Forelimb muscle (tissue), 1 donor: ENCODE results near the gene FAM20B. TPM values are rescaled to one million over a fixed set of nuclear protein-coding genes. Genes with fewer than 3 reads are reported as not detected.
"Not testable (repeated sequence)": the region's sequence is repeated elsewhere in the genome, so short reads cannot be mapped to it uniquely, and the experiment has no call there.

Experiments
- DNase-seq: peaks from one replicate; pipeline ENCODE4 v3.0.0-alpha.2; 2013; ENCODE audit warnings: low read depth
- polyA plus RNA-seq: library from polyadenylated mRNA; unstranded; fragments of 120-200 nt; gene quantifications from one replicate; pipeline ENCODE4 v1.2.1, GENCODE V29; 2013; ENCODE audit not compliant: insufficient read length

FAM20B gene
- polyA plus RNA-seq = 23.5 TPM

- DNase-seq = peak; percentile 59
Measured at GRCh38 chr1:179025125-179025974, at the start of gene FAM20B. TSS of gene FAM20B (plus strand) at chr1:179025894. CDS start at chr1:179043848, 17,954 bp downstream.

DNA sequence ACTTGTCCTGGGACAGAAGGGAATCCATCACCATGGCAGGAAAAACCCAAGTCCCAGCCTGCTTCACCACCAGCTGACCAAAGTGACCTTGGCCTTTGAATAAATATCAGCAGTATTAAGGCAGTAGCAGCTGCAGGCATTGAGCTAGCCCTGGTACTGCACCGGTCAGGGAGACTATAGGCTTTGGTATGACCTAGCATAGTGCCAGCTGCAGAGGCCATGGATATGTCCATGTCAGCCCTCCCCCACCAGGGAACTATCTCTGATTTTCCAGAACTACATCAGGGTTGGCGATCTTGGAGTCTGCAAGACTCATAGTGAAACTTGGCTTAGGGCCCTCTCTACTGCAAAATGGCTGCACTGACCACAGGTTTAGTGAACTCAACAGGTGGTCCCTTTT, 49.2 kb upstream of the FAM20B start:
- DNase-seq = no peak

- no peak for DNase-seq
Measured at GRCh38 chr1:178986204-178986603, 39.5 kb upstream of the FAM20B start.

DNA sequence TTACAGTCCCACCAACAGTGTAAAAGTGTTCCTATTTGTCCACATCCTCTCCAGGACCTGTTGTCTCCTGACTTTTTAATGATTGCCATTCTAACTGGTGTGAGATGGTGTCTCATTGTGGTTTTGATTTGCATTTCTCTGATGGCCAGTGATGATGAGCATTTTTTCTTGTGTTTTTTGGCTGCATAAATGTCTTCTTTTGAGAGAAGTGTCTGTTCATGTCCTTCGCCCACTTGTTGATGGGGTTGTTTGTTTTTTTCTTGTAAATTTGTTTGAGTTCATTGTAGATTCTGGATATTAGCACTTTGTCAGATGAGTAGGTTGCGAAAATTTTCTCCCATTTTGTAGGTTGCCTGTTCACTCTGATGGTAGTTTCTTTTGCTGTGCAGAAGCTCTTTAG, 37.5 kb upstream of the FAM20B start:
- DNase-seq = not testable (repeated sequence)

DNA sequence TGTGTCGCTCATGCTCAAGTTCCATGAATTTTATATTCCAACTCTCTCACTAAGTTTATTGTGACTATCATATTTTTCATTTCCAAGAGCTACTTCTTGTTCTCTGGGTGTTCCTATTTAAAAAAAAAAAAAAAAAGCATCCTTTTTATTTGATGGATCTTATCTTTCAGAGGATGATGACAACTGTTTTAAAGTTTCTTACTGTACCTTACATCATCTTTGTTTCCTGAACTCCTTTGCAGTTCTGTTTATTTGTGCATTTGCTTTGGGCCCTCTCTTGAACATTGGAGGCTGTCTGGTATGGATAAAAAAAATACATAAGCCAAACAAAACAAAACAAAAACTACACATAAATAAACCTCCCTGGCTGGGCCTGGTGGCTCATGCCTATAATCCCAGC, 32.1 kb upstream of the FAM20B start:
- DNase-seq = no peak

DNA sequence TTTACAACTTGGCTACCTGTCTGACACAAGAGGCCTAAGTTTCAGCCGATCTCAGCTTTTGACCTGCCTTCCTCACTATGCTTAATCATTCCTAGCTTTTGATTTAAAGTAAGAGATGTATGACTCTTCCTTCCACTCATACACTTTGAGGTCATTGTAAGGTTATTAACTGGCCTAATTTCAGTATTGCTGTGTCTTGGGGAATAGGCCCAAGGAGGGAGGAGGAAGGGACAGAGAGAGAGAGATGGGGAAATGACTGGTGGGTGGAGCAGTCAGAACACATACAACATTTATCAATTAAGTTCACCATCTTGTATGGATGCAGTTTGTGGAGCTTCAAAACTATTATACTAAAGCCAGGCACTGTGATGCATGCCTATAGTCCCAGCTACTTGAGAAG, 28.3 kb upstream of the FAM20B start:
- DNase-seq = no peak

- DNase-seq = no peak
Measured at GRCh38 chr1:178998295-178998694, 27.4 kb upstream of the FAM20B start.

GRCh38 chr1:178999061-178999460, 26.6 kb upstream of the FAM20B start:
- DNase-seq = no peak

DNA sequence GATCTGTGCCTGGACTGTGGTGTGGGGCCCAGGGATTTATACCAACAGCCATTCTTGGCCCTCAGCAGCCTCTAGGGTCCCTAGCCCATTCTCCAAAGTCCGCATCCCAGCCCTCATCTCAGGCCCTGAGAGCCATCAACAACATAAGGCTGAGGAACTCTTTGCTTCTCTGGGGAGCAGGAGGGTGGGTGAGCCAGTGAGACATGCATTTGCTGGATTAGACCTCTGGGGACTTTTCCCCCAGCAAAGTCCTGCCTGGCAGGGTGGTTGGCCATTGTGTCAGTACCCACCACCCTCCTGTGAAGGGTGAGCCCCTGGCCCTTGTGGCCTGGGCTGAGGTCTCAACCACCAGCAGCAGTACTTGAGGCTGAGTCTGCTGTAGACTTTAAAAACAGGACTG, 24.2 kb upstream of the FAM20B start:
- DNase-seq = no peak

GRCh38 chr1:179002064-179002463, 23.6 kb upstream of the FAM20B start:
- DNase-seq = not testable (repeated sequence)

- no peak for DNase-seq
Measured at GRCh38 chr1:179002552-179003345, 22.9 kb upstream of the FAM20B start.

- DNase-seq = no peak
Measured at GRCh38 chr1:179003512-179004066, 22.1 kb upstream of the FAM20B start.

- no peak for DNase-seq
Measured at GRCh38 chr1:179007233-179007632, 18.5 kb upstream of the FAM20B start.

DNA sequence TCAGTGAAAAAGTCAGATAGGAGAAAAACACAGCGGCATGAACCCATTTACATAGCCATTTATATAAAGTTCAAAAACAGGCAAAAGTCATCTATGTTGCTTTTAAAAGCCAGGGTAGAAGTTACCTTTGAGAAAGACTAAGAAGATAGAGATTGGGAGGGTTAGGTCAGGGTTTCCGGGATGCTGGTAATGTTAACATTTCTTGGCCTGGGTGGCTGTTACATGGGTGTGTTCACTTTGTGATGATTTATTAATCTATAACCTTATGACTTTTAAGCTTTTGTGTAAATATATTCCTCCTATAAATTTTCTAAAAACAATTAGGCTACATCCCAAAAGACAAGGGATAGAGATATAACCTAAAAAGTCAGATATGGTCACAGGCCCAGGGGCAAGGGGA, 15.0 kb upstream of the FAM20B start:
- no peak for DNase-seq

- no peak for DNase-seq
Measured at GRCh38 chr1:179012038-179012437, 13.7 kb upstream of the FAM20B start.

GRCh38 chr1:179014123-179014522, 11.6 kb upstream of the FAM20B start:
- no peak for DNase-seq

GRCh38 chr1:179015396-179015795, 10.3 kb upstream of the FAM20B start:
- no peak for DNase-seq

GRCh38 chr1:179016706-179017382, 8.8 kb upstream of the FAM20B start:
- DNase-seq = no peak

DNA sequence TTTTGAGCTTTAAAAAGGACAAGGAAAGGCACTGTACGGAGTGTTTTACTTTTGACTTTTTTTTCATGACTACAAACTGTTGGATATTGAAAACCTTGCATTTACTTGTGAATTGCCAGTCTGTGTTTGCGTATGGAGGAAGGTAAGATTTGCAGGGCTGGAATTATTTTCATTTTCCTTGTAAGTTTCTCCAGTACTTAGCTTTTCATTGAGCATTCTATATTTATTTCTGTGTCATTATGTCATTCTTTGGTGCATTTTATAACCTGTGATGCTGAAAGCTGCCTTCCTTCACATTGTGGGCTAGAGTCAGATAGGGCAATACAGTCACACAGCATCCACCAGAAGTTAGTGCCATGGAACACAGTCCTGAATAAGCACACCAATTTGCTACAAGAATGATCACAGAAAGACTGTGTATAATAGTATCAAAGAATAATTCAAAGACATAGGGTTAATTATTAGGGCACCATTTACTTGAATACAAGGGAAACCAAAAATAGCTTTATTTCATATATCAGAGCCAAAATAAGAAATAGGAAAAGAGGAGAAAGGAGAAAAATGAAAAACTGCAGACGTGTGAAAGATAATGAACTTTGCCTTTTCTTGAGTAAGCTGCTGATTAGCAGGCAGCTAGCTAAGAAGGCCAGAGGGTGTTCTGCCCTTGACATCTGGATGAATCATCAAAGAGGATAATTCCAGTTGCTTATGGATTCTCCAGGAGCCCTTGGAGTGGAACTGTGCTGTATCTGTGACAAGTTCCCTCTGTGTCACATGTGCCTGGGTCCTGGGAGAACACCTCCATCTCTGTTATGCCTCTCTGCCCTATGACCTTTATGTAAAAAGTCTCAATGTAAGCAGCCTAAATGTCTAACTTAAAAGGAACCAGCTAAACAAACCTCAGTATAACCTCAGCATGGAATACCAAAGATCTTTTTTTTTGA, 8.0 kb upstream of the FAM20B start:
- no peak for DNase-seq

- DNase-seq = no peak
Measured at GRCh38 chr1:179021873-179022272, 3.8 kb upstream of the FAM20B start.
